HUDEP-2 (cell line): ENCODE data around the gene EGFL8.

Experiments used
- DNase-seq, 76 experiments: peaks; one replicate each; lab custom pipeline; 2025; ENCODE audit not compliant: unreplicated experiment in 76 of 76; lab: John Stamatoyannopoulos, UW

Gene EGFL8

GRCh38 chr6:32216285-32216684 is 51.9 kb downstream of the EGFL8 start:
- peak in 33 of 76 experiments; percentile 8 to 66 (median 25) for DNase-seq

DNA sequence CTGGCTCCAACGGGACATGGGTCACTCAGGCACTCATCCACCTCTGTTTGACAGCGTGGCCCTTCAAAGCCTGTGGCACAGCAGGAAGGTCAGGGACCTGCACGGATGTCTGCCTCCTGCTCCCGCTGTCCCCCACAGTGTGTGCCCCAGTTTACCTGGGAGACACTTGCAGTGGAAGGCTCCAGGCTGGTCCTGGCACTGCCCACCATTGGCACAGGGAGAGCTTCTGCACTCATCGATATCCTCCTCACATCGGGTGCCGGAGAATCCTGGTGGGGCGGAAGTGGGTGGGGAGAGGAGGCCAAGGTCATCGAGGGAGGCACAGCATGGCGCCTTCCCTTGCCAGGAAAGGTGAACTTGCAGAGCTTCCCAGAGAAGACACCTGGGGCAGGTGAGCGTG is 52.6 kb downstream of the EGFL8 start:
- DNase-seq, result no peak
